ENCODE data around the gene SLC2A9.

SLC2A9 gene

GRCh38 chr4:10041036-10041435, 19.7 kb upstream of the SLC2A9 start:
- no peak for DNase-seq

GRCh38 chr4:10040049-10040892, 19.0 kb upstream of the SLC2A9 start:
- no peak for DNase-seq

GRCh38 chr4:10036807-10037342, 15.6 kb upstream of the SLC2A9 start:
- DNase-seq: no peak

GRCh38 chr4:10035130-10035529, 13.8 kb upstream of the SLC2A9 start:
- no peak for DNase-seq

- DNase-seq: no peak
Measured at GRCh38 chr4:10034612-10035104, 13.4 kb upstream of the SLC2A9 start.

- no peak for DNase-seq
Measured at GRCh38 chr4:10034136-10034535, 12.8 kb upstream of the SLC2A9 start.

- peak in 1 of 2 donors; percentile 40 for DNase-seq
Measured at GRCh38 chr4:10033191-10033881, 12.0 kb upstream of the SLC2A9 start.

GRCh38 chr4:10032625-10033024, 11.3 kb upstream of the SLC2A9 start:
- peak; percentile 49 to 61 for DNase-seq

GRCh38 chr4:10031668-10032590, 10.6 kb upstream of the SLC2A9 start:
- no peak for DNase-seq

- no peak for DNase-seq
Measured at GRCh38 chr4:10030972-10031667, 9.8 kb upstream of the SLC2A9 start.

- DNase-seq: no peak
Measured at GRCh38 chr4:10029403-10029802, 8.1 kb upstream of the SLC2A9 start.

GRCh38 chr4:10028910-10029309, 7.6 kb upstream of the SLC2A9 start:
- DNase-seq: no peak

- no peak for DNase-seq
Measured at GRCh38 chr4:10026485-10026884, 5.2 kb upstream of the SLC2A9 start.

- no peak for DNase-seq
Measured at GRCh38 chr4:10025230-10025806, 4.0 kb upstream of the SLC2A9 start.

- DNase-seq: no peak
Measured at GRCh38 chr4:10024303-10024702, 3.0 kb upstream of the SLC2A9 start.

GRCh38 chr4:10023806-10024205, 2.5 kb upstream of the SLC2A9 start:
- DNase-seq: peak in 1 of 2 donors; percentile 62

- DNase-seq: no peak
Measured at GRCh38 chr4:10023050-10023419, 1.7 kb upstream of the SLC2A9 start.

- no peak for DNase-seq
Measured at GRCh38 chr4:10022346-10023049, 1.2 kb upstream of the SLC2A9 start.

- no peak for DNase-seq
Measured at GRCh38 chr4:10021653-10022023, 341 bp upstream of the SLC2A9 start.

GRCh38 chr4:10020106-10020505, 1.2 kb downstream of the SLC2A9 start:
- DNase-seq: no peak

- DNase-seq: no peak
Measured at GRCh38 chr4:10019521-10020051, 1.7 kb downstream of the SLC2A9 start.
